Daoy (cell line): ENCODE data around the gene SENP5. TPM values are rescaled to one million over a fixed set of nuclear protein-coding genes. Genes with fewer than 3 reads are reported as not detected.
A peak's percentile ranks its signal among the peaks of the same experiment; 100 is the strongest.

ENCODE experiments used
- DNase-seq: peaks from one replicate; pipeline ENCODE4 v3.0.0-alpha.2; 2015; ENCODE audit warnings: low read depth
- total RNA-seq: library from RNA; depleted of rRNA; stranded (reverse); fragments of >200 nt; shearing (Covaris generic); gene quantifications from 2 replicates; pipeline ENCODE4 v1.2.3, GENCODE V29; 2014; rRNA removed

SENP5 gene
- total RNA-seq, 1 experiment from 2014 or later = 44.9 TPM

DNA sequence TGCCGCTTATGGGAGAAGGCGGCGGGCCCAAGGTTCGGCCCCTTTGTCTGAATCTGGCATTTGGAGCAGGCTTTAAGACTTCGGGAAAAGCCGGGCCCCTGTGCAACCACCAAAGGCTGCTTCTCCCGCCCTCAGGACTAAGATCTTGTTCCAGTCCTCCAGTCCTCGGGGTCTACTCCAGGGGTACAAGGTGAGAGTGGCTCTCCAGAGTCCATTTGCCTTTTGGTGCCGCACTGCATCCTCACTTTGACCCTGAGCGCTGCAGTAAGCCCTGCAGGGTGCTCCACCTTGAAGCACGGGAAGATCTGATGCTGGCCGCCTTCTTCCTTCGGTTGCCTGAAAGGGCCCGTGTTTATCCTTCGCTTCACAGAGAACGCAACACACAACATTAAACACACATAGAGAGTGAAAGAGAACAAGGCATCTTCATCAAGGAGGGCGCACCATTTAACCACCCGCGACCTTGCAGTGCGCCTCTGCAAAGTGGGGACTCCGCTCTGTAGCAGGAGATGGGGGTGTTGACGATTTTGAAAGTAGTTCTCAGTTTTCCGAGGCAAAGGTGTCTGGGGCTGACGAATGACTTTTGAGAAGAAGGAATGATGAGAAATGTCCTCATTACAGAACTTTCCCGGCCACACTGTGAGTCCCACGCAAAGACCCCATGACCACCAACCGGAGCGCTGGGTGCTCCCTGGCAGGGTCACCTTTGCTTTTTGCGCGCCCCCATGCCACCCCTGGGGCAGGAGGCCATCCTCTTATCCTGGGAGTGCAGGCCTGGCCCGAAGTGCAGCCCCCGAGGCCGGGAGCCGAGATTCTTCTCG is 99.9 kb downstream of the SENP5 start:
- no peak for DNase-seq

DNA sequence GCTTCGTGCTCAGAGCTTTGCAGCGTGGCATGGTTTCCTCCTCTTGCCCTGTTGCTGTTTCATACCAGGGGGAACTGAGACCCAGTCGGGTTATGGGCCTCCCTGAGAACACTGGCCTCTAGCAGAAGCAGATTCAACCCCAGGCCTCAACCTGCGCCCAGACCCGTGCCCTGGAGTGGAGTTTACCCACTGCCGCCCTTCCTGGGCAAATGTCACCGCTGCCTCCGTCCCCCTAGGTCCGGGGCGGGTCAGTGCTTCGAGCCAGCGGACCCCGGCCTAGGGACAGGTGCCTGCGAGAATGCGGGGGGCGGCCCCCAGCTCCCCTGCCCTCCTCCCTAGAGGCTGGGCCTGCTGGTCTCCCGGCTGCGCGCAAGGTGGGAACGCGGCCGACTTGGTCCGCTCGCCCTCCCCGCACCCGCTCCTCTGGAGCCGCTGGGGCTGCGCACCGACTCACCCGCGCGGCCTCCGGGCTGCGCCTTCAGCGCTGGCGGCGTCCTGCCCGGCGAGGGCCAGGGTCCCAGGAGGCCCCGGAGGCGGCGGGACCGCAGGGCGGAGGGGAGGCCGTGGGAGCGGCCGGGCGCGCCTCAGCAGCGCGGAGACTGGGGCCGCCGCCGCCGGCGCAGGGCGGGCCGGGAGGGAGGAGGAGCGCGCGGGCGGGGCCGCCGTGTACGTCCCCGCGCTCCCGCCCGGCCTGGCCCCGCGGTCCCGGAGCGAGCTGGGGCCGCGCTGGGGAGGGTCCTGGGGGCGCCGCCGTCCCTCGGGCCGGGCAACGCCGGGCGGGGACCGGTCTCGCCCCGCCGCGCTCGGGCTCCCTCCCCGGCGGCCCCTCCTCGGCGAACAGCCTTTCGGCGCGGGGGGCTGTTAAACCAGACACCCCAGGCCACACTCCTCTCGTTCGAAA is 100.8 kb downstream of the SENP5 start, which contains the start of gene PIGZ:
Gene PIGZ, minus strand, starts transcription at position 601 of the 901 bp plus-strand sequence. CDS start 16,802 bp downstream, outside the sequence.
- peak; percentile 58 for DNase-seq

DNA sequence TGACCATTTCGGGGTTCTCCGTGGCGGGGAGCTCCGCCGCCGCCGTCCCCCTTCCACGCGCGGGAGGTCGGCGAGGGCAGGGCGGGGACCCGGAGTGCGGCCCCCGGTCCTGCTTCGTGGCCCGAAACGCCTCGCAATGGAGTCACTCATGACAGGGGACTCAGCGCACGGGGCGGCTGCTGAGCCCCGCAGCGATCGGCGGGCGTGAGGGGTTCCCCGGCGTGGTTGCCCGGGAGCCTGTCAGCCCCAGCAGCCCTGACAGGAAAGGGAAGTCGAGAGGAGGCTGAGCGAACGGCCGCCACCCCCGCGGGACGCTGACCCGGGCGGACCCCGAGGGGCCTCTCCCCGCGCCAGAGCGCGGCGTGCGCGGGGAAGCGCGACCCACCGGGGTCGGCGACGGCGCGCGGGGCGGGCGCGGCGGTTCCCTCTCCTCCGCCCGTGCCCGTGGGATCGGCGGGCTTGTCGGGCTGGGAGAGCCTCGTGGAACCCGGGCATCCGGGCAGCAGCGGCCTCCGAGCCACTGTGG is 101.5 kb downstream of the SENP5 start:
- DNase-seq = peak; percentile 62

DNA sequence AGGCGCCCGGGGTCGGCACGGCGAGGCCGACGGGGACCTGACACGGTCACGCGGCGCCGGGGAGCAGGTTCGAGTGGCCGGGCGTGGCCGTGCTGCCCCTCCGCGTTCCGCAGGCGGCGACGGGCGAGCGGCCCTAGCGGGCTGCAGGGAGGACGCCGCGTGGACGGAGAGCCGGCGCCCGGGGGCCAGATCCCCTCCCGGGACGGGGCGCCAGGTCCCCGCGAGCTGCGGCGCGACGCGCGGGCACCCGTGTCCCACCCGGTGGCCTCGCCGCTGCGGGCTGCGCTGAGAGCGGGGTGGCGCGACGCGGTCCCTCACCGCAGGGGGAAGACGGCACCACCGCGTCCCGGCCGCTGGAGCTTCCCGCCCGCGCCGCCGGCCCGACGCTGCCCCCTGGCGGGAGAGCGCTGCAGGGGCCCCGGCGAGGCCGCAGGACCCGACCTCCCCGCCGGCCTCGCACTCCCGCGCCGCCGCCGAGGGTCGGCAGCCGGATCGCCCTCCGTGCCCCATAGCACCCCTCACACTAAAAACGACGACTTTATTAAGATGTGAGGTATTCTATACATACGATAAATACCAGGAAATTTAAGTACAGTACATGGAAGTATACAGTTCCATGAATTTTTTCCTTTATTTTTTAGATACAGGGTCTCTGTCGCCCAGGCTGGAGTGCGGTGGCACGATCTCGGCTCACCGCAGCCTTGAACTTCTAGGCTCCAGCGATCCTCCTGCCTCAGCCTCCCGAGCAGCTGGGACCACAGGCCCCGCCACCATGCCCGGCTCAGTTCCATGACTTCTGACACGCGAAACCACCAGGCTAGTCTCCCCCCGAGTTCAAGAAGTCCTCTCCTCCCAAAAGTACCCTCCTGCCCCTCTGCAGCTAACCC is 102.2 kb downstream of the SENP5 start:
- peak; percentile 82 for DNase-seq

DNA sequence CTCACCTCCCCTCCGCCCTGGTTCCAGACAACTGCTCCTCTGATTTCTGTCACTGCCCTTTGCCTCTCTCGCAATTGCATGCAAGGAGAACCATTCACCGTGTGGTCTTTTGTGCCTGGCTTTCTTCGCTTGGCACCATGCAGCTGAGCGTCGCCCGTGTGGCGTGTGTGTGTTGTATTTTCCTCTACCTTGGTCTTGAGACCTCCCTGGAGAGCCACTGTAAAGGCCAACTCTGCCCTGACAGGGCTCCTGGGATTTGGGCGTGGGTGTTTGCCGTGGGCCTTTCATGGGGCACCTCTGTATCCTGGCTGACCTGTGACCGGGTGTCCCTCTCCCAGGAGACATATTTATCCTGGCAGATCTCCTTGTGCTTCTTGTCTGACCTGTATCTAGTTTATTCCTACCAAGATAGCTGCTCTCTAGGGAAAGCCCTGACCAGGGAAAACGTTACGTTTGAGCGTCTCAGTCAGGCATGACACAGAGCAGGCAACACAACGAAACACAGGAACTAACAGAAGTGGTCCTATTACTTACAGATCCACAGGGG is 102.9 kb downstream of the SENP5 start:
- no peak for DNase-seq

DNA sequence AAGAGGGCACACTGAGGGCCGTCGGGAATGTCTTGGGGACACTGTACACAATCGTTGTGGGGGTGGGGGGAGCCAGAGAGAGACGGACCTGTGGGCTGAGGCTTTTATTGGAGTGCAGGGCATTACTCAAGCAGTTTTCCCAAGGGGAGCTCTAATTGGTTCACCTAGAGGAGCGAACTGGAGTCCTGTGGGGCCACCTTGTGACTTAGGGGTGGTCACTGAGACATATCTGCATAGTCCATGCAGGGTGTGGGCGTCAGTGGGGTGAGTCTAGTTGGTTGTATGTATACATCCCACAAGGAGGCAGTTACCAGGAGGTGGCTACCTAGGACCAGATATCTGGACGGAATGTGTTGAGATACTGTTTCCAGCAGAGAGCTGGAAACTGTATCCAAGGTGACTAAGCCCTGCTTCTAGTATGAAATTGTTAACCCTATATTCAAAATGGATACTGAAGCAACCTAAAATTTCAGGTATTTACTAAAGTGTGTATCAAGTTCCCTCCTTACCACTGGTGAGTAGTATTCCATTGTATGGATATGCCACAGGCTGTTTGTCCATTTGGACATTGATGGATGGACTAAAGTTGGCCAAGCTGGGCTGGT is 103.5 kb downstream of the SENP5 start:
- DNase-seq = no peak

DNA sequence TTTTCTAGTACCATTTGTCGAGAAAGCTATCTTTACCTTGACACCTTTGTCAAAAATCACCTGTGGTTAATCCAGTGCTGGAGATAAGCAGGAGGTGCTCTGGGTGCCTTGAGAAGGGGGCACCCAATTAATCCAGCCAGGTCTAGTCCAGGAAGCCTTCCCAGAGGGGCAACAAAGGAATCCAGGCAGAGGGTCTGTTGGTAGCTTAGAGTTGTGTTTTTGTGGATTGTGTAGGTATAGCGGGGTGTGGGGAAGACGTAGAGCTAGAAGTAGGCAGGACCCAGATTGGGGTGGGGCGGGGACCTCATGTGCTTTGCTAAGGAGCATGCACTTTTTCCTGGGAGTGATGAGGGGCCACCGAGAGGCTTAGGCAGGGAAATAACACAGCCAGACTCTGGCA is 106.9 kb downstream of the SENP5 start:
- no peak for DNase-seq

DNA sequence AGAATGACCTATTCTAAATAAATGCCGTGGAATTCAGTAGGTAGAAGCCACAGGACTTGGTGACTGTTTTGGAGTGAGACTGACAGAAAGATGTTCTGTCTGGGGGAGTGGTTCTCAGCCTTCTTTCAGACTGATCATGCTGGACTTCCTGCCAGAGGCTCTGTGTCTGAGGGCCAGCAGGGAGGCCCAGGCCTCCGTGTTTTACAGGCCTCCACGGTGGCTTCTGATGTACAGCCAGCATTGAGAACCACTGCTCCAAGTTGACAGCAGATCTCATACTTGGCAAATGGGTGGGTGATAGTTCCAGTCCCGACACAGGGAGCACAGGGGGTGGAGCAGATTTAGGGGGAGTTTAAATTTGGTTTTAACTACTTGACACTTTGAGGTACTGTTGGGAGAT is 107.6 kb downstream of the SENP5 start:
- no peak for DNase-seq

DNA sequence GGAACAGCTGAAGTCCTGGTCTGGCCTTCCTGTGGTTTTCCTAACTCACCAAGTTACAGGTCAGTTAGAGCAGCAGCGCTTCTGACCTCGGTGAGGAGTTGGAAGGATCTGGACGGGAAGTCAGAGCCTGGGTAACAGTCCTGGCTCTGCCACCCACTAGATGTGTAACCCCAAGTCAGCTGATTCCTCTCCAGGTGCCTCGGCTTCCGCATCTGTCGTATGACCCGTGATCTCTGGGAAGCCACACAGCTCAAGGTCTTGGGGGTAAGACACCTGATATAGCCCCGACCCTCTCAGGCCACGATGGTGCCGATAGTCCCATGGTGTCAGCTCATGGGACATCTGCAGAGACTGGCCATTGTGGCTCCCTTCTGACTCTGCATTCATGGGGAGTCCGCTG is 109.2 kb downstream of the SENP5 start:
- DNase-seq = no peak

DNA sequence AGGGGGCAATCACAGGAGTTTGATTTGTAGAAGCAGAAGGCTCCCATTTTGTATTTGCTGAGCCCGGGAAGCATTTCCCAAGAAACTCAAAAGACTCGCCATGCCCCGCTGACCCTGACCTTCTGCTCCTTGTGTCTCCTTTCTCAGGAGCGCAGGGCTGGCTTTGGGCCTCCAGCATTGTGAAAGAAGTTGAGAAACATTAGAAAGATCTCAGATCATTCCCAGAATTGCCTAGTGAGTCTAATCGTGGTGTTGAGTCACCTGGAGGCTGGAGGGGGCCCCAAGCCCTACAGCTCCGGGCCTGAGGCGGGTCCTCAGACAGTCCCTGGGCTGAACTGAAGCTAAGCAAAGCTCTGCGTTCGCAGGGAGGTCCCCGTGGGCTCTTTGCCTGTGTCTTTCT is 111.8 kb downstream of the SENP5 start:
- no peak for DNase-seq

DNA sequence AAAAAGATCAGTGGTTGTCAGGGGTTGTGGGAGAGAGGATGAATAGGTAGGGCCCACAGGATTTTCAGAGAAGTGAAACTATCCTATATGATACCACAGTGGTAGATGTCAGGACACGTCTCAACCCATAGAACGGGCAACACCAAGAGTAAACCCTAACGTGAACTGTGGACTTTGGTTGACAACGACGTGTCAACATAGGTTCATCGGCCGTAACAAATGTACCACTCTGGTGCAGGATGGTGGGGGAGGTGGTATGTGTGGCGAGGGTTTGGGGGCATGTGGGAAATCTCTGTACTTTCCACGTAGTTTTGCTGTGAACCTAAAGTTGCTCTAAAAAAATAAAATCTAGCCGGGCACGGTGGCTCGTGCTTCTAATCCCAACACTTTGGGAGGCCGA is 113.9 kb downstream of the SENP5 start:
- no peak for DNase-seq

DNA sequence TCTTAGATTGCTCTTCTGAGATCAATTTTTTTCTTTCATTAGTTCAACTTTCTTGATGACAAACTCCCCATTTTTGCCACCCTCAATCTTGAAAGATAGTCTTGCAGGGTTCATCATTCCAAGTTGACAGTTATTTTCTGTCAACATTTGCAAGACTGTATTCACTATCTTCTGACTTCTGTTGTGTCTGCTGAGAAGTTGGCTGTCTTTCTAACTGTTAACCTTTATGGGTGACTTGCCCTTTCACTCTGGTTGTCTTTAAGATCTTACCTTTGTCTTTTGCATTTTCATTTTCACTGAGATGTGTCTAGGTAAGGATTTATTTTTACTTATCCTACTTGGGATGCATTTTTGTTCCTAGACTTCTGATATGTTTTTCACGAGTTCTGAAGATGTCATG is 115.5 kb downstream of the SENP5 start:
- no peak for DNase-seq

Other genes starting within 250 kb of the SENP5 start
- gene NRROS, start 228.2 kb upstream of the SENP5 start, total RNA-seq = 2.1 and 2.5 TPM in 2 replicates
- gene CEP19, start 155.7 kb upstream of the SENP5 start, total RNA-seq = 2.5 and 6.2 TPM in 2 replicates
- gene PIGX, start 155.5 kb upstream of the SENP5 start, total RNA-seq = 28.7 and 33.1 TPM in 2 replicates
- gene PAK2, start 128.1 kb upstream of the SENP5 start, total RNA-seq = 36.1 and 44.6 TPM in 2 replicates
- 74.7 and 105 TPM in 2 replicates for gene NCBP2, start 74.6 kb downstream of the SENP5 start, total RNA-seq
- gene PIGZ, start 100.9 kb downstream of the SENP5 start, total RNA-seq = 0.23 and 0.77 TPM in 2 replicates
- gene MELTF, start 161.9 kb downstream of the SENP5 start, total RNA-seq = 1.3 and 1.8 TPM in 2 replicates